ENCODE measurements around the gene GRAMD4.

GRAMD4 gene

DNA sequence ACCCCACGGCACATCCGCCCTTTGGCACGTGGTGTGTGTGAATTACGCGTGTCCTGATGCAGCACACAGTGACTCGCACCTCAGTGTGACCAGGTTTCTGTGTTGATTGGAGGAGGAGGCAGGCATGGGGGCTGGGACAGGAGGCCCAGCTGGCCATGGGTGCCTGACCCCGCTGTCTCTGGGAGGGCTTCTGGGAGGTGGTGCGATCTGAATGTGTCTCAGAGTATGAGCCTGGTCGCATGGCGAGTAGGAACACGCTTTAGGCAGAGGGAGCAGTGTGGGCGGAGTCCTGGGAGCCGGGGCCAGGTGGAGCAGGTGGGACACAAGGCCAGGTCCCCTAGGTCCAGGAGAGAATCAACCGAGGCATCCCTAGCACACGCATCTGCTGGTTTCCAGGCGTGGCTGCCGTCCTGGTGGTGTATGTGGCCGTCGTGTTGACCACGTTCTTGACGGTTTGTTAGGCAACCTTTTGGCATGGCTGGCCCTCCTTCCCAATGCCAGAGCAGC lies 5.7 kb downstream of the GRAMD4 start:
- DNase-seq = no peak
- TF ChIP-seq, protein P1, sequence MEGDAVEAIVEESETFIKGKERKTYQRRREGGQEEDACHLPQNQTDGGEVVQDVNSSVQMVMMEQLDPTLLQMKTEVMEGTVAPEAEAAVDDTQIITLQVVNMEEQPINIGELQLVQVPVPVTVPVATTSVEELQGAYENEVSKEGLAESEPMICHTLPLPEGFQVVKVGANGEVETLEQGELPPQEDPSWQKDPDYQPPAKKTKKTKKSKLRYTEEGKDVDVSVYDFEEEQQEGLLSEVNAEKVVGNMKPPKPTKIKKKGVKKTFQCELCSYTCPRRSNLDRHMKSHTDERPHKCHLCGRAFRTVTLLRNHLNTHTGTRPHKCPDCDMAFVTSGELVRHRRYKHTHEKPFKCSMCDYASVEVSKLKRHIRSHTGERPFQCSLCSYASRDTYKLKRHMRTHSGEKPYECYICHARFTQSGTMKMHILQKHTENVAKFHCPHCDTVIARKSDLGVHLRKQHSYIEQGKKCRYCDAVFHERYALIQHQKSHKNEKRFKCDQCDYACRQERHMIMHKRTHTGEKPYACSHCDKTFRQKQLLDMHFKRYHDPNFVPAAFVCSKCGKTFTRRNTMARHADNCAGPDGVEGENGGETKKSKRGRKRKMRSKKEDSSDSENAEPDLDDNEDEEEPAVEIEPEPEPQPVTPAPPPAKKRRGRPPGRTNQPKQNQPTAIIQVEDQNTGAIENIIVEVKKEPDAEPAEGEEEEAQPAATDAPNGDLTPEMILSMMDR (IDR thresholded peaks at IDR 0.05) = no peak
- Mint-ChIP-seq H3K4me1 (peaks cover 45% of the 10 kb centered on the region), H3K36me3 (ENCODE audit: low read depth) (peaks cover 27% of the 10 kb centered on the region), H3K27ac (no peak overlapping the region), H3K27me3 (ENCODE audit: low read depth, poor library complexity) (peaks cover 3% of the 10 kb centered on the region), H3K9me3 (no peaks in the 10 kb centered on the region), H3K4me3 (no peak overlapping the region)

DNA sequence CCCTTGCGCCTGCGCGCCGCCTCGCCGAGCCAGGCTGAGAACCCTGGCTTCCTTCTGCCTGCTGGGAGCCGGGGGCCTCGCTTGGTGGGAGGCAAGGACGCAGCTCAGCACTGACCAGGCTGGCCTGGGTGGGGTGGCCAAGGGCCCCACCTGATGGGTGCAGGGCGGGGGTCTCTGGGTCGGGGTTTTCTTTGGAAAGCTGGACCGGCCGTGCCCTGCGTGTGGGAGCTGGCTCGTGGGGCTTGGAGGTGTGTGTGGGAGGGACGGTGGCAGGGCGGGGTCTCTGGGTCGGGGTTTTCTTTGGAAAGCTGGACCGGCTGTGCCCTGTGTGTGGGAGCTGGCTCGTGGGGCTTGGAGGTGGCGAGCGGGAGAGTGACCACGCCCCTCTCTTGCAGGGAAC lies 6.2 kb downstream of the GRAMD4 start:
- H3K4me1 Mint-ChIP-seq = peaks cover 45% of the 10 kb centered on the region
- H3K9me3 Mint-ChIP-seq = no peaks in the 10 kb centered on the region
- TF ChIP-seq, protein P1 (IDR thresholded peaks at IDR 0.05) = no peak
- peaks cover 3% of the 10 kb centered on the region for H3K27me3 Mint-ChIP-seq (ENCODE audit: low read depth, poor library complexity)
- H3K4me3 Mint-ChIP-seq = no peak overlapping the region
- H3K27ac Mint-ChIP-seq = no peak overlapping the region
- DNase-seq = no peak
- peaks cover 27% of the 10 kb centered on the region for H3K36me3 Mint-ChIP-seq (ENCODE audit: low read depth)

DNA sequence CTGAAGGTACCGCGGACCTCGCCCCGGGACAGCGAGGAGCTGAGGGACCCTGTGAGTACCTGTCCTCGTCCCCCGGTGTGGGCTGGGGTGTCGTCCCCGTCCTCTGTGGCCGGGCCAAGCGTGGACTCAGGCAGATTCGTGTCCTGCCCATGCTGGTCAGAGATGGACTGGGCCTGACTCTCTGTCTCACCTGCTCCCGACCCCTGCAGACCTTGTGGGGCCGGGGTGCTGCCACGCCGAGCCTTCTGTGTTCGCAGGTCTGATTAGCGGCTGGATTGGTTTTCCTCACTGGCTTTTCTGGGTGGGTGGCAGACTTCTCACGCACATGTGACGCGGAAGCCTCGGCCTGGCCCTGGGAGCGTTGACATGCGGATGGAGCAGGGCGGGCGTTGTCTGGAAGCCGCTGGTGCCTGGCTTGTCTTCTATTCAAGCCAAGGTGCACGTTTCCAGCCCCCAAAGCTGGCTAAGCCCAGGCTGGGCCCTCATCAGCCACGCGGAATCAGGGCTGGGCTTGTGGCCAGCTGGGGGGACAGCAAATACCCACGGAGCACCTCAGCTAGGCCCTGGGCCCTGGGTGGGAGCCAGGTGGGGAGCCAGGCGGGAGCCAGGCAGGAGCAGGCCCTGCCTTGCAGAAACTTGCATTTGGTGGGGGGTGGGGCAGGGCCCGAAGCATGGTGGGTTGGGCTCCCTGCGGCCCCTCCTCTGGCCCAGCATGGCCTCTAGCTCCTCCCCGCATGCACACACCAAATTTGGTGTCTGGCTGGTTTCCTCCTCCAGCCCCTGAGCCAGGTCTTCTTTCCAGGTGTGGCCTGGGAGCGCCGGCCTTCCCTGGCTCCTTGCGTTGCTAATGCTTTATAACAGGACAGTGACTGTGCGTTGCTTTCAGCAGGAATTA lies 7.0 kb downstream of the GRAMD4 start:
- H3K27ac Mint-ChIP-seq = peak overlapping the region; percentile 83
- peaks cover 3% of the 10 kb centered on the region for H3K27me3 Mint-ChIP-seq (ENCODE audit: low read depth, poor library complexity)
- peaks cover 38% of the 10 kb centered on the region for H3K4me1 Mint-ChIP-seq
- H3K4me3 Mint-ChIP-seq = no peak overlapping the region
- H3K9me3 Mint-ChIP-seq = no peaks in the 10 kb centered on the region
- peak; percentile 38 for DNase-seq
- peaks cover 27% of the 10 kb centered on the region for H3K36me3 Mint-ChIP-seq (ENCODE audit: low read depth)
- TF ChIP-seq, protein P1 (IDR thresholded peaks at IDR 0.05) = no peak

DNA sequence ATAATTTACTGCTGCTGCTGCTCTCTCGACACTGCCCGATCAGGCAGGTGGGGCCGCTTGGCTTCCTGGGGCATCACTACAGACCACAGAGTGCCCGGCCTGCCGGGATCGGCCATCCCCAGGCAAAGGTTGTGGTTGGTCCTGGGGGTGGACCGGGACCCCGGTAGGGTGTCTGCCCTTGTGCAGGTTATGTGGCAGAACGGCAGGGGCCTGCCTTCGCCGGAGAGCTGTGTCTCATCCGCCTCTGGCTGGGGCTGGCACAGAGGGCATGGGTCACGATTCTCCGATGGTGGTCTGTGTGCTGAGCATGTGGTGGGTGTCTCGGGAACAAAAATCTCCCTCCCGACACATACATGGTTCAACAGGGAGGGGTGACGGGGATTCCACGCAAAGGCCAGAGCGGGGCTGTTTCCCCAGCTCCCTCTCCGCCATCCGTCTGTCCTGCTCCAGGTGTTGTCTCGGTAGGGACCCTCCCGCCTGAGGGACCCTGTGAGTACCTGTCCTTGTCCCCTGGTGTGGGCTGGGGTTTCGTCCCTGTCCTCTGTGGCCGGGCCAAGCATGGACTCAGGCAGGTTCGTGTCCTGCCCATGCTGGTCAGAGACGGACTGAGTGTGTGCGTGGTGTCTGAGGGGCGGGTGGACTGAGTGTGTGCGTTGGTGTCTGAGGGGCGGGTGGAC lies 7.8 kb downstream of the GRAMD4 start:
- Mint-ChIP-seq H3K4me1 (peaks cover 35% of the 10 kb centered on the region), H3K27ac (no peak overlapping the region), H3K27me3 (ENCODE audit: low read depth, poor library complexity) (peaks cover 3% of the 10 kb centered on the region), H3K36me3 (ENCODE audit: low read depth) (peaks cover 27% of the 10 kb centered on the region), H3K4me3 (peak overlapping the region; percentile 47), H3K9me3 (no peaks in the 10 kb centered on the region)
- no peak for DNase-seq
- TF ChIP-seq, protein P1 (IDR thresholded peaks at IDR 0.05) = no peak

DNA sequence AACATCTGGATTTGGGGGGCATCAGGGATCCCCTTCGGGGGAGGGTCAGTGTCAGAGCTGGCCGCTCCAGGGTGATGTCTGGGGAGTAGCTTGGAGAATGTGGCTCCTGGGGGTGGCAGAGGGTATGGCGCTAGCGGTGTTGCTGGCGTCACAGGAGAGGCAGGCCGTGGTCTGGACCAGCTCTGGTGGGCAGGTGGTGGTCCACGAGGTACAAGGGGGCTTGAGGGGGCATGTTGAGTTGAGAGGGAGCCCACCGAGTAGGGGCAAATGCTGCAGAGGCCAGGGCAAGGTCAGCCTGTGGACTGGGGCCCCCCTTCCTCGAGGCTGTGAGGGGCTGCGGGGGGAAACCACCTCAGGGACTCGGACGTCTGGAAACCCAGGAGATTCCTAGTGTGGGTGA lies 8.6 kb downstream of the GRAMD4 start:
- H3K27me3 Mint-ChIP-seq (ENCODE audit: low read depth, poor library complexity) = peaks cover 3% of the 10 kb centered on the region
- no peaks in the 10 kb centered on the region for H3K9me3 Mint-ChIP-seq
- DNase-seq = no peak
- H3K4me1 Mint-ChIP-seq = peaks cover 37% of the 10 kb centered on the region
- TF ChIP-seq, protein P1 (IDR thresholded peaks at IDR 0.05) = no peak
- H3K4me3 Mint-ChIP-seq = no peak overlapping the region
- peaks cover 27% of the 10 kb centered on the region for H3K36me3 Mint-ChIP-seq (ENCODE audit: low read depth)
- no peak overlapping the region for H3K27ac Mint-ChIP-seq
